Large intestine (tissue), 1 donor: Measurements from ENCODE around the gene SAXO2. TPM values are rescaled to one million over a fixed set of nuclear protein-coding genes. Genes with fewer than 3 reads are reported as not detected.

Experiments used
- polyA plus RNA-seq: library from polyadenylated mRNA; unstranded; fragments of 120-200 nt; gene quantifications from one replicate; pipeline ENCODE4 v1.2.1, GENCODE V29; 2013

Gene SAXO2
- polyA plus RNA-seq, 1 donor = 2.8 TPM

Other genes with a start within 250 kb of the SAXO2 start
- 5.9 TPM for gene MEX3B, start 216.8 kb upstream of the SAXO2 start, polyA plus RNA-seq
- 23.9 TPM for gene EFL1, start 84 bp upstream of the SAXO2 start, polyA plus RNA-seq
- gene GOLGA6L10, start 86.7 kb downstream of the SAXO2 start, polyA plus RNA-seq = 7.4 TPM
- gene GOLGA6L9, start 167.0 kb downstream of the SAXO2 start, polyA plus RNA-seq = 10.7 TPM